Measurements from ENCODE around the gene PAM16. TPM values are rescaled to one million over a fixed set of nuclear protein-coding genes. Genes with fewer than 3 reads are reported as not detected.

Gene PAM16
- total and polyA plus RNA-seq, 2 of the 8 experiments (the other 6 are each of a cell fraction or from before 2014, with no cell fraction given): 78.3 to 198 TPM

DNA sequence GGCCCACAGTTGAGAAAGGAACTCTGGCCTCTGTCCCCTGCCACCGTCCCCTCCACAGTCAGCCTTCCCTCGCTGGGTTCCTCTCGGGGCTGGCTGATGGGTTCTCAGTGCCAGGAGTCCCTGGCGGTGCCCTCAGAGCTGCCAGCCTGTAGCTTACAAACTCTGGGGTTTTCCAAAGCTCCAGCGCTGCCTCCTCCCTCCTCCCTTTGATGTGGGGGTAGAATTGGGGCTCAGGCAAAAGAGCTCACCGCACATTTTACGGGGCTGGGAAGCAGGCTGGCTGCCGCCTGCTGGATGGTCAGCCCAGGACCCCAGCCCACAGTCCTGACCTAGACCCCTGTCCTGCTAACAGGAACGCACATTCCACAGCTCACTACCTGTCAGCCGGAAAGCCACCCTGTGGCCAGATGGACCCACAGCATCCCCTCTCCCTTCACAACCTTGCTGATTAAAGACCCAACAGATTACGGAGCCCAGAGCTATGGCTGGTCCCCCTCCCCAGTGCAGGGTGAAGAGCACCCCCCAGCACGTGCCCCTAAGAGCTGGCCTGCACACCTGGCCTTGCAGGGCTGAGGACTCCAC is 26.5 kb upstream of the PAM16 start (continued):
- TF ChIP-seq SIN3A (conservative IDR thresholded peaks at IDR 0.05 in 1 of 2, IDR thresholded peaks at IDR 0.05 in 1 of 2; ENCODE audit: low read depth in 1 of 2, low read length in 2 of 2): peak; percentile 56 to 71; a peak in 2 of 4 replicates
